Nephron (organoid): ENCODE measurements around the gene LAMB4.
A peak's percentile ranks its signal among the peaks of the same experiment; 100 is the strongest.

ENCODE experiments used
- H3K27ac Mint-ChIP-seq, 3 experiments: 2 replicates each; pipeline ENCODE4 v1.8.0; 2020; ENCODE audit warnings: mixed read lengths in 3 of 3, mild to moderate bottlenecking in 2 of 3, moderate library complexity in 1 of 3
- H3K27me3 Mint-ChIP-seq: 2 replicates; pipeline ENCODE4 v1.8.0; 2021; ENCODE audit warnings: low read depth, mild to moderate bottlenecking, moderate library complexity, mixed read lengths
- H3K36me3 Mint-ChIP-seq: 2 replicates; pipeline ENCODE4 v1.8.0; 2020; ENCODE audit warnings: low read depth, mixed read lengths
- H3K4me1 Mint-ChIP-seq: 2 replicates; pipeline ENCODE4 v1.8.0; 2020; ENCODE audit warnings: mixed read lengths
- H3K4me3 Mint-ChIP-seq, 3 experiments: 2 replicates each; pipeline ENCODE4 v1.8.0; 2020; ENCODE audit warnings: mild to moderate bottlenecking in 3 of 3, mixed read lengths in 3 of 3, moderate library complexity in 2 of 3
- H3K9me3 Mint-ChIP-seq: 2 replicates; pipeline ENCODE4 v1.8.0; 2020; ENCODE audit warnings: mixed read lengths
- CTCF ChIP-seq, 3 experiments: fragments of 200-600 bp; sonication (generic); IDR thresholded peaks; one replicate each; pipeline ENCODE4 v1.5.0; 2021; ENCODE audit warnings: antibody characterized with exemption in 3 of 3; ENCODE audit not compliant: unreplicated experiment in 3 of 3

LAMB4 gene

GRCh38 chr7:108069646-108070045 lies 60.5 kb downstream of the LAMB4 start:
- H3K27ac Mint-ChIP-seq: no peak overlapping the region
- H3K9me3 Mint-ChIP-seq: no peaks in the 10 kb centered on the region
- no peak overlapping the region for H3K4me3 Mint-ChIP-seq
- TF ChIP-seq CTCF (IDR thresholded peaks at IDR 0.05; ENCODE audit: unreplicated experiment in 3 of 3): no peak
- peaks cover 8% of the 10 kb centered on the region for H3K4me1 Mint-ChIP-seq
- no peaks in the 10 kb centered on the region for H3K36me3 Mint-ChIP-seq
- H3K27me3 Mint-ChIP-seq: peaks cover 3% of the 10 kb centered on the region

GRCh38 chr7:108067844-108068243 lies 62.3 kb downstream of the LAMB4 start:
- no peak overlapping the region for H3K27ac Mint-ChIP-seq
- peaks cover 7% of the 10 kb centered on the region for H3K27me3 Mint-ChIP-seq
- peaks cover 8% of the 10 kb centered on the region for H3K4me1 Mint-ChIP-seq
- H3K9me3 Mint-ChIP-seq: no peaks in the 10 kb centered on the region
- no peak overlapping the region for H3K4me3 Mint-ChIP-seq
- no peak for TF ChIP-seq CTCF (IDR thresholded peaks at IDR 0.05; ENCODE audit: unreplicated experiment in 3 of 3)
- no peaks in the 10 kb centered on the region for H3K36me3 Mint-ChIP-seq

- H3K27me3 Mint-ChIP-seq: peaks cover 7% of the 10 kb centered on the region
- no peaks in the 10 kb centered on the region for H3K9me3 Mint-ChIP-seq
- TF ChIP-seq CTCF (IDR thresholded peaks at IDR 0.05; ENCODE audit: unreplicated experiment in 3 of 3): no peak
- no peak overlapping the region for H3K27ac Mint-ChIP-seq
- H3K4me3 Mint-ChIP-seq: no peak overlapping the region
- H3K4me1 Mint-ChIP-seq: peaks cover 6% of the 10 kb centered on the region
- H3K36me3 Mint-ChIP-seq: no peaks in the 10 kb centered on the region
These were observed 63.7 kb downstream of the LAMB4 start for GRCh38 chr7:108066486-108066885.

- Mint-ChIP-seq H3K27me3 (peaks cover 7% of the 10 kb centered on the region), H3K9me3 (no peaks in the 10 kb centered on the region), H3K4me1 (peaks cover 26% of the 10 kb centered on the region), H3K4me3 (no peak overlapping the region), H3K36me3 (no peaks in the 10 kb centered on the region), H3K27ac (no peak overlapping the region)
- no peak for TF ChIP-seq CTCF (IDR thresholded peaks at IDR 0.05; ENCODE audit: unreplicated experiment in 3 of 3)
These were observed 66.6 kb downstream of the LAMB4 start for GRCh38 chr7:108063520-108063933.

- H3K27me3 Mint-ChIP-seq: peaks cover 4% of the 10 kb centered on the region
- H3K4me3 Mint-ChIP-seq: no peak overlapping the region
- H3K9me3 Mint-ChIP-seq: no peaks in the 10 kb centered on the region
- H3K4me1 Mint-ChIP-seq: peaks cover 36% of the 10 kb centered on the region
- no peaks in the 10 kb centered on the region for H3K36me3 Mint-ChIP-seq
- H3K27ac Mint-ChIP-seq: no peak overlapping the region
- TF ChIP-seq CTCF (IDR thresholded peaks at IDR 0.05; ENCODE audit: unreplicated experiment in 3 of 3): no peak
These were observed 67.7 kb downstream of the LAMB4 start for GRCh38 chr7:108062250-108063014.

- peaks cover 4% of the 10 kb centered on the region for H3K27me3 Mint-ChIP-seq
- H3K4me3 Mint-ChIP-seq: peak overlapping the region in 1 of 3 experiments; percentile 40
- H3K4me1 Mint-ChIP-seq: peaks cover 52% of the 10 kb centered on the region
- H3K36me3 Mint-ChIP-seq: no peaks in the 10 kb centered on the region
- no peaks in the 10 kb centered on the region for H3K9me3 Mint-ChIP-seq
- TF ChIP-seq CTCF (IDR thresholded peaks at IDR 0.05; ENCODE audit: unreplicated experiment in 3 of 3): no peak
- peak overlapping the region; percentile 33 to 84 (median 81) for H3K27ac Mint-ChIP-seq
These were observed 70.6 kb downstream of the LAMB4 start for GRCh38 chr7:108059526-108059925.
